GM12891 (cell line): ENCODE measurements around the gene CMIP.

Experiments
- DNase-seq: peaks from one replicate; pipeline ENCODE4 v3.0.0; 2011; ENCODE audit warnings: low spot score; ENCODE audit not compliant: insufficient read length
- FAIRE-seq: peaks from 2 replicates; lab custom pipeline; 2011; peaks lifted over from hg19 to GRCh38; lab: Jason Lieb, UNC
- PAX5 ChIP-seq: IDR thresholded peaks from 2 replicates; pipeline ENCODE4 v1.6.1; 2011; ENCODE audit warnings: low read length, moderate library complexity, mild to moderate bottlenecking; ENCODE audit not compliant: insufficient read depth, severe bottlenecking
- POLR2A ChIP-seq: IDR thresholded peaks from 2 replicates; pipeline ENCODE4 v1.6.1; 2011; ENCODE audit warnings: low read depth, low read length, control low read depth
- POLR2AphosphoS5 ChIP-seq: IDR thresholded peaks from 2 replicates; pipeline ENCODE4 v1.6.1; 2011; ENCODE audit warnings: low read depth, low read length, control low read depth
- POU2F2 ChIP-seq: IDR thresholded peaks from 2 replicates; pipeline ENCODE4 v1.6.1; 2011; ENCODE audit warnings: low read depth, mild to moderate bottlenecking, control low read depth, low read length, moderate library complexity
- SPI1 ChIP-seq: IDR thresholded peaks from 2 replicates; pipeline ENCODE4 v1.6.1; 2011; ENCODE audit warnings: low read depth, low read length, control low read depth
- TAF1 ChIP-seq: IDR thresholded peaks from 2 replicates; pipeline ENCODE4 v1.6.1; 2011; ENCODE audit warnings: low read depth, low read length, control low read depth

CMIP gene

GRCh38 chr16:81645266-81645694 lies 200.7 kb downstream of the CMIP start:
- no peak for FAIRE-seq
- no peak for DNase-seq
- no peak for TF ChIP-seq POU2F2
- no peak for TF ChIP-seq SPI1
- TF ChIP-seq POLR2AphosphoS5: no peak
- TF ChIP-seq PAX5: no peak
- no peak for TF ChIP-seq TAF1
- no peak for TF ChIP-seq POLR2A

- DNase-seq: no peak
- TF ChIP-seq PAX5 (no peak), POU2F2 (no peak), SPI1 (no peak), POLR2A (no peak), TAF1 (no peak), POLR2AphosphoS5 (no peak)
- no peak for FAIRE-seq
These were observed 201.3 kb downstream of the CMIP start for GRCh38 chr16:81645925-81646324.

GRCh38 chr16:81646561-81646960 lies 202.0 kb downstream of the CMIP start:
- FAIRE-seq (no peak), DNase-seq (no peak)
- no peak for TF ChIP-seq POU2F2
- TF ChIP-seq TAF1: no peak
- TF ChIP-seq SPI1: no peak
- no peak for TF ChIP-seq PAX5

GRCh38 chr16:81647527-81647926 lies 202.9 kb downstream of the CMIP start:
- TF ChIP-seq POLR2A (no peak), POU2F2 (no peak)
- FAIRE-seq (no peak), DNase-seq (no peak)

GRCh38 chr16:81649561-81650184 lies 205.1 kb downstream of the CMIP start:
- DNase-seq (no peak), FAIRE-seq (no peak)
- TF ChIP-seq POLR2AphosphoS5: no peak
- no peak for TF ChIP-seq TAF1
- TF ChIP-seq POU2F2: no peak
- no peak for TF ChIP-seq PAX5
- TF ChIP-seq POLR2A: no peak
- no peak for TF ChIP-seq SPI1

GRCh38 chr16:81650281-81650680 lies 205.7 kb downstream of the CMIP start:
- no peak for DNase-seq
- TF ChIP-seq POLR2A (no peak), PAX5 (no peak), POU2F2 (no peak), TAF1 (no peak), SPI1 (no peak), POLR2AphosphoS5 (no peak)
- no peak for FAIRE-seq

GRCh38 chr16:81650982-81651562 lies 206.5 kb downstream of the CMIP start:
- no peak for FAIRE-seq
- no peak for DNase-seq
- no peak for TF ChIP-seq PAX5
- TF ChIP-seq POLR2A: no peak
- TF ChIP-seq POLR2AphosphoS5: no peak
- TF ChIP-seq SPI1: no peak
- TF ChIP-seq TAF1: no peak
- no peak for TF ChIP-seq POU2F2

GRCh38 chr16:81651758-81652718 lies 207.4 kb downstream of the CMIP start:
- FAIRE-seq (no peak), DNase-seq (no peak)
- TF ChIP-seq POLR2A: no peak
- no peak for TF ChIP-seq PAX5
- TF ChIP-seq POLR2AphosphoS5: no peak
- TF ChIP-seq SPI1: no peak
- TF ChIP-seq TAF1: no peak
- no peak for TF ChIP-seq POU2F2

GRCh38 chr16:81652798-81653505 lies 208.3 kb downstream of the CMIP start:
- FAIRE-seq: peak; percentile 20
- TF ChIP-seq POLR2A: no peak
- TF ChIP-seq PAX5: no peak
- TF ChIP-seq POLR2AphosphoS5: no peak
- no peak for TF ChIP-seq SPI1
- no peak for TF ChIP-seq POU2F2
- no peak for TF ChIP-seq TAF1
- peak; percentile 45 for DNase-seq

- FAIRE-seq: no peak
- TF ChIP-seq POU2F2: no peak
- no peak for TF ChIP-seq POLR2AphosphoS5
- no peak for TF ChIP-seq POLR2A
- no peak for TF ChIP-seq PAX5
- no peak for TF ChIP-seq TAF1
- no peak for TF ChIP-seq SPI1
- no peak for DNase-seq
These were observed 209.7 kb downstream of the CMIP start for GRCh38 chr16:81654346-81654745.
